GM12878 (cell line): ENCODE measurements around the gene ARMC6.
A peak's percentile ranks its signal among the peaks of the same experiment; 100 is the strongest.

ENCODE experiments used
- CBX3 ChIP-seq: fragments of 200-600 bp; sonication (generic); IDR thresholded peaks from 2 replicates; pipeline ENCODE4 v1.6.1; 2016; ENCODE audit warnings: low read depth, borderline replicate concordance
- FOS ChIP-seq: IDR thresholded peaks from 3 replicates; pipeline ENCODE4 v1.6.1; 2011; ENCODE audit warnings: borderline replicate concordance; ENCODE audit not compliant: insufficient read length; ENCODE audit errors: extremely low read depth
- JUNB ChIP-seq: IDR thresholded peaks from 2 replicates; pipeline ENCODE4 v1.6.1; 2016; ENCODE audit warnings: antibody characterized with exemption, mild to moderate bottlenecking
- POLR2A ChIP-seq: IDR thresholded peaks from 2 replicates; pipeline ENCODE4 v1.6.1; 2011; ENCODE audit warnings: low read depth, mild to moderate bottlenecking, low read length
- RFX5 ChIP-seq: IDR thresholded peaks from 2 replicates; pipeline ENCODE4 v1.6.1; 2011; ENCODE audit warnings: low read depth, low read length, improper control_type of control experiment
- ZBTB4 ChIP-seq: fragments of 450-650 bp; formaldehyde crosslinking; IDR thresholded peaks from 2 replicates; pipeline ENCODE4 v1.4.0; 2022; ENCODE audit warnings: mild to moderate bottlenecking, moderate library complexity
- ZNF207 ChIP-seq: fragments of 450-650 bp; IDR thresholded peaks from 2 replicates; pipeline ENCODE4 v1.6.1; 2014; ENCODE audit warnings: antibody characterized with exemption, mild to moderate bottlenecking, borderline replicate concordance
- TF ChIP-seq, protein P1 (sequence below): IDR thresholded peaks from 2 replicates; pipeline ENCODE4 v1.6.1; 2011; ENCODE audit warnings: mild to moderate bottlenecking, low read depth, low read length, moderate library complexity; ENCODE audit not compliant: insufficient replicate concordance
- TF ChIP-seq, protein P2 (sequence below), 3 experiments: IDR thresholded peaks in 2 of 3; conservative IDR thresholded peaks in 1 of 3; 2 replicates each; pipeline ENCODE4 v1.5.1; 2011; ENCODE audit warnings: low read depth in 3 of 3, low read length in 3 of 3, mild to moderate bottlenecking in 3 of 3, control low read depth in 2 of 3, moderate library complexity in 2 of 3, inconsistent platforms in 1 of 3, mixed read lengths in 1 of 3; ENCODE audit not compliant: control insufficient read depth in 2 of 3, insufficient read depth in 1 of 3; ENCODE audit errors: extremely low read depth in 1 of 3

GRCh38 chr19:19063183-19064097 is 30.0 kb downstream of the ARMC6 start, which contains the start of gene SLC25A42:
- peak; percentile 73 for TF ChIP-seq POLR2A
- TF ChIP-seq FOS = peak; percentile 98
- TF ChIP-seq, protein P1, sequence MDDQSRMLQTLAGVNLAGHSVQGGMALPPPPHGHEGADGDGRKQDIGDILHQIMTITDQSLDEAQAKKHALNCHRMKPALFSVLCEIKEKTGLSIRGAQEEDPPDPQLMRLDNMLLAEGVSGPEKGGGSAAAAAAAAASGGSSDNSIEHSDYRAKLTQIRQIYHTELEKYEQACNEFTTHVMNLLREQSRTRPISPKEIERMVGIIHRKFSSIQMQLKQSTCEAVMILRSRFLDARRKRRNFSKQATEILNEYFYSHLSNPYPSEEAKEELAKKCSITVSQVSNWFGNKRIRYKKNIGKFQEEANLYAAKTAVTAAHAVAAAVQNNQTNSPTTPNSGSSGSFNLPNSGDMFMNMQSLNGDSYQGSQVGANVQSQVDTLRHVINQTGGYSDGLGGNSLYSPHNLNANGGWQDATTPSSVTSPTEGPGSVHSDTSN = peak; percentile 95
- no peak; the same call in 1 of the 2 replicates for TF ChIP-seq ZNF207
- TF ChIP-seq CBX3 = no peak
- TF ChIP-seq ZBTB4 (CRISPR knock-in tag) = no peak
- TF ChIP-seq JUNB = no peak
- TF ChIP-seq, protein P2, sequence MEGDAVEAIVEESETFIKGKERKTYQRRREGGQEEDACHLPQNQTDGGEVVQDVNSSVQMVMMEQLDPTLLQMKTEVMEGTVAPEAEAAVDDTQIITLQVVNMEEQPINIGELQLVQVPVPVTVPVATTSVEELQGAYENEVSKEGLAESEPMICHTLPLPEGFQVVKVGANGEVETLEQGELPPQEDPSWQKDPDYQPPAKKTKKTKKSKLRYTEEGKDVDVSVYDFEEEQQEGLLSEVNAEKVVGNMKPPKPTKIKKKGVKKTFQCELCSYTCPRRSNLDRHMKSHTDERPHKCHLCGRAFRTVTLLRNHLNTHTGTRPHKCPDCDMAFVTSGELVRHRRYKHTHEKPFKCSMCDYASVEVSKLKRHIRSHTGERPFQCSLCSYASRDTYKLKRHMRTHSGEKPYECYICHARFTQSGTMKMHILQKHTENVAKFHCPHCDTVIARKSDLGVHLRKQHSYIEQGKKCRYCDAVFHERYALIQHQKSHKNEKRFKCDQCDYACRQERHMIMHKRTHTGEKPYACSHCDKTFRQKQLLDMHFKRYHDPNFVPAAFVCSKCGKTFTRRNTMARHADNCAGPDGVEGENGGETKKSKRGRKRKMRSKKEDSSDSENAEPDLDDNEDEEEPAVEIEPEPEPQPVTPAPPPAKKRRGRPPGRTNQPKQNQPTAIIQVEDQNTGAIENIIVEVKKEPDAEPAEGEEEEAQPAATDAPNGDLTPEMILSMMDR (IDR thresholded peaks at IDR 0.05 in 2 of 3, conservative IDR thresholded peaks at IDR 0.05 in 1 of 3; ENCODE audit: control insufficient read depth in 2 of 3, extremely low read depth in 1 of 3, insufficient read depth in 1 of 3, low read depth in 3 of 3, low read length in 3 of 3) = no peak
- peak; percentile 71 for TF ChIP-seq RFX5
